ENCODE measurements around the gene RPRD2.
"Not testable (repeated sequence)": the region's sequence is repeated elsewhere in the genome, so short reads cannot be mapped to it uniquely, and the experiment has no call there.

DNA sequence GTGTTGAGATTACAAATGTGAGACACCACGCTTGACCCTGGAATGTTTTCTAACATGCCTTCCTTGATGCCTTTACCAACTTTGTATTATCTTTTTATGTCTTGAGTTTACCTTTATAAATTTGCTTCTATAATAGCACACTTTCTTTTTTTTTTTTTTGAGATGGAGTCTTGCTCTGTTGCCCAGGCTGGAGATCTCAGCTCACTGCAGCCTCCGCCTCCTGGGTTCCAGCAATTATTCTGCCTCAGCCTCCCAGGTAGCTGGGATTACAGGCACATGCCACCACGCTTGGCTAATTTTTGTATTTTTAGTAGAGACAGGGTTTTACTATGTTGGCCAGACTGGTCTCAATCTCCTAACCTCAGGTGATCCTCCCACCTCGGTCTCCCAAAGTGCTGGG, 49.3 kb upstream of the RPRD2 start:
- TF ChIP-seq, protein P1, sequence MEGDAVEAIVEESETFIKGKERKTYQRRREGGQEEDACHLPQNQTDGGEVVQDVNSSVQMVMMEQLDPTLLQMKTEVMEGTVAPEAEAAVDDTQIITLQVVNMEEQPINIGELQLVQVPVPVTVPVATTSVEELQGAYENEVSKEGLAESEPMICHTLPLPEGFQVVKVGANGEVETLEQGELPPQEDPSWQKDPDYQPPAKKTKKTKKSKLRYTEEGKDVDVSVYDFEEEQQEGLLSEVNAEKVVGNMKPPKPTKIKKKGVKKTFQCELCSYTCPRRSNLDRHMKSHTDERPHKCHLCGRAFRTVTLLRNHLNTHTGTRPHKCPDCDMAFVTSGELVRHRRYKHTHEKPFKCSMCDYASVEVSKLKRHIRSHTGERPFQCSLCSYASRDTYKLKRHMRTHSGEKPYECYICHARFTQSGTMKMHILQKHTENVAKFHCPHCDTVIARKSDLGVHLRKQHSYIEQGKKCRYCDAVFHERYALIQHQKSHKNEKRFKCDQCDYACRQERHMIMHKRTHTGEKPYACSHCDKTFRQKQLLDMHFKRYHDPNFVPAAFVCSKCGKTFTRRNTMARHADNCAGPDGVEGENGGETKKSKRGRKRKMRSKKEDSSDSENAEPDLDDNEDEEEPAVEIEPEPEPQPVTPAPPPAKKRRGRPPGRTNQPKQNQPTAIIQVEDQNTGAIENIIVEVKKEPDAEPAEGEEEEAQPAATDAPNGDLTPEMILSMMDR (IDR thresholded peaks at IDR 0.05), result not testable (repeated sequence)
- not testable (repeated sequence) for TF ChIP-seq POLR2A (IDR thresholded peaks at IDR 0.05)
